Measurements from ENCODE around the gene CDKN1B. TPM values are rescaled to one million over a fixed set of nuclear protein-coding genes. Genes with fewer than 3 reads are reported as not detected.

CDKN1B gene
- polyA plus RNA-seq, 1 donor, result 61.6 TPM

DNA sequence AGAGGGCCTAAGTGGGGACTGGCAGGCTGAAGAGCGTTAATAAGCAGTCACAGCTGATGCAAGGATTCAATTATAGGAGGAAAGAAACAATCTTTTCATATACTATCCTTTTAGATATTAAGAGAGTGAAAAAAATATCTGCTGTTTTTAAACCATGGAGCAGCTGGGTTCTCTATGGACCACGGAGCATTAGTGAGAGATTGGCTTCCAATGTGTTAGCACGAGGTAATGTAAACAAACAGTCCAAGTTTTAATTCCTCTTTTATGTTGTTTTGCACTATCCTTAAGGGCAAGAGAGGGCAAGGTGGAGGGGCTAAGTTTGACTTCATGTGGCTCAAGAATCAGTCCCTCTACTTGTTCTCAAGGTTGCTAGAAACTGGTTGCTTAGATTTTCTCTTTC is 30.9 kb downstream of the CDKN1B start:
- no peak for DNase-seq

DNA sequence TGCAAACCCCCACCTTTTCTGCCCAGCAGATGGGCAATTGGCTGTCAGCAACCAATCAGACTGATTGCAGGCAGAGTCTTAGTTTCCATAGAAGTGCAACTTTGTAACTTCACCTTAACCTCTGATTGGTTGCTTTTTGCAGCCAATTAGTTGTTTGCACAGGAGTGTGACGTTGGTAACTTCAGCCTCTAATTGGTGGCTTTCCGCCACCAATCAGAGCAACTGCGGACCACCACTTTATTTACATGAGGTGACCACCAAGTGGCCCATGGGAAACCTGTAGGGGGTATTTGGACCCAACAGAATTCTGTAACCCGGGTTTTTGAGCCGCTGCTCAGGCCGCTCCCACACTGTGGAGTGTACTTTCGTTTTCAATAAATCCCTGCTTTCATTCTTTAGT is 32.3 kb downstream of the CDKN1B start:
- no peak for DNase-seq

DNA sequence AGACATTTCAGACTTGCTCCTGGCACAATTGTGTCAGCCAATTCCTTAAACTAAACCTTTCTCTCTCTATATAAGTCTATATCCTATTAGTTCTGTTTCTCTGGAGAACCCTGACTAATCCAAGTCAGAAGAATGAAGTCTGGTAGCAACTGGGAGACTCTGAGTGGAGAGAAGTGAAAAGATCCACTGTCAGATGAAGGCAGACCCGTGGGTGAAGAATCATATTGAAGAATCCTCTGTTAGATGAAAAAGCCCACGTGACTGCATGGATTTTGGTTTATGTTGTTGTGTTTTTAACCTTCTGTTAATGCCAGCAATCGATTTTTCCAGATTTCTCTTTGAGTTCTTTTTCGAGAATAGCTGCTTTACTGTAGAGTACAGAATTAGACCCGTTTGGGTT is 38.8 kb downstream of the CDKN1B start:
- no peak for DNase-seq

DNA sequence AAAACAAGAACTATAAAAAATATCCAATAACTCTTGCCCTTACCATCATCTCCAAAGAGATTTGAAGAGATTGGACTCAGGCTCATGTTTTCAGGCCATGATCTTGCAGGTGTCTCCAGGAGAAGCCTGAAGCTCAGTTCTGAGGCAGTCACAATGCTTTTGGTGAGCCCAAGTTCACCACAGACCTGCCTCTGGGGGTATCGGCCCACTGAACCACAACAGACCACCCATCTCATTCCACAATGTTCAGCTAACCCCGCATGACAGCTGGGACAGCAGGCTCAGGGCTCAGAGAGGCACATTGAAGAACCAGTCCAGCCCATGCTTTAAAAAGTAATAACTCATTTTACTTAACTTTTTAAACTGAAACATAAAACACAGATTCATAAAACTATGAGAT is 40.0 kb downstream of the CDKN1B start:
- DNase-seq, result no peak

GRCh38 chr12:12759234-12759915 is 42.2 kb downstream of the CDKN1B start:
- DNase-seq, result no peak

- no peak for DNase-seq
Observed at GRCh38 chr12:12764824-12765223, 47.7 kb downstream of the CDKN1B start.

- DNase-seq, result no peak
Observed at GRCh38 chr12:12770262-12770661, 53.1 kb downstream of the CDKN1B start.

Other genes with a start within 250 kb of the CDKN1B start
- 26.9 TPM for gene DUSP16, start 154.5 kb upstream of the CDKN1B start, polyA plus RNA-seq (ENCODE audit: insufficient read length)
- gene CREBL2, start 105.5 kb upstream of the CDKN1B start, polyA plus RNA-seq (ENCODE audit: insufficient read length), result 35.3 TPM
- gene GPR19, start 21.2 kb upstream of the CDKN1B start, polyA plus RNA-seq (ENCODE audit: insufficient read length), result 1.5 TPM
- 12.1 TPM for gene APOLD1, start 68.3 kb downstream of the CDKN1B start, polyA plus RNA-seq (ENCODE audit: insufficient read length)
- 86.5 TPM for gene DDX47, start 96.0 kb downstream of the CDKN1B start, polyA plus RNA-seq (ENCODE audit: insufficient read length)
- gene GPRC5A, start 174.2 kb downstream of the CDKN1B start, polyA plus RNA-seq (ENCODE audit: insufficient read length), result 7.9 TPM
- 1.1 TPM for gene GPRC5D, start 234.8 kb downstream of the CDKN1B start, polyA plus RNA-seq (ENCODE audit: insufficient read length)